Esophagus squamous epithelium (tissue), 5 donors: ENCODE measurements around the gene FCRL6. TPM values are rescaled to one million over a fixed set of nuclear protein-coding genes. Genes with fewer than 3 reads are reported as not detected.

Experiments used
- DNase-seq: peaks from one replicate; lab custom pipeline; 2025; lab: John Stamatoyannopoulos, UW
- H3K27ac ChIP-seq, 4 donors: fragments of 200-600 bp; sonication (generic); one replicate each; pipeline ENCODE4 v1.5.1; 2016 to 2019; ENCODE audit warnings: mild to moderate bottlenecking in 1 of 4
- H3K27me3 ChIP-seq, 4 donors: fragments of 200-600 bp; sonication (generic); 1 replicate in 3 of 4; 2 replicates in 1 of 4; pipeline versions ENCODE4 v1.5.1 to v1.6.0; 2017 to 2021; ENCODE audit warnings: antibody characterized with exemption in 1 of 4
- H3K36me3 ChIP-seq, 3 donors: fragments of 200-600 bp; sonication (generic); one replicate each; pipeline ENCODE4 v1.5.1; 2016 to 2019
- H3K4me1 ChIP-seq, 3 donors: fragments of 200-600 bp; sonication (generic); one replicate each; pipeline ENCODE4 v1.5.1; 2017 to 2019
- H3K4me3 ChIP-seq, 4 donors: fragments of 200-600 bp; sonication (generic); 1 replicate in 3 of 4; 2 replicates in 1 of 4; pipeline ENCODE4 v1.5.1; 2016 to 2019; ENCODE audit warnings: mild to moderate bottlenecking in 2 of 4, moderate library complexity in 1 of 4
- H3K9me3 ChIP-seq, 3 donors: fragments of 200-600 bp; sonication (generic); one replicate each; pipeline ENCODE4 v1.5.1; 2016 to 2019
- POLR2A ChIP-seq, 4 donors: fragments of 450-650 bp; IDR thresholded peaks; one replicate each; pipeline ENCODE4 v1.6.1; 2017; ENCODE audit warnings: antibody characterized with exemption in 4 of 4, mild to moderate bottlenecking in 4 of 4, moderate library complexity in 3 of 4
- WGBS, 2 donors: methylation state at CpG; one replicate each; pipeline ENCODE4 v1.1.5; 2018; 5-methylcytosine and 5-hydroxymethylcytosine counted together
- intact Hi-C: fragments of 100-400 bp; cut with DNase I; formaldehyde crosslinking; loops from one replicate; pipeline ENCODE4 v1.15.0; 2022
- total RNA-seq, 4 donors: library from RNA; depleted of rRNA; stranded (reverse); fragments of >200 nt; gene quantifications; one replicate each; pipeline ENCODE4 v1.1.0, GENCODE V29; 2016
- TF ChIP-seq, protein P1 (sequence below), 6 experiments: fragments of 450-650 bp in 4 of 6; fragments of 200-600 bp in 2 of 6; sonication (generic) in 2 of 6; IDR thresholded peaks; one replicate each; pipeline ENCODE4 v1.5.1; 2016 to 2019; ENCODE audit warnings: antibody characterized with exemption in 6 of 6, mild to moderate bottlenecking in 4 of 6, moderate library complexity in 4 of 6
- donor health status: DM: yes; HTN: yes; CAD: no.

The FCRL6 gene
- total RNA-seq, 4 donors from 2014 or later = 0.76 TPM; not detected in 3

DNA sequence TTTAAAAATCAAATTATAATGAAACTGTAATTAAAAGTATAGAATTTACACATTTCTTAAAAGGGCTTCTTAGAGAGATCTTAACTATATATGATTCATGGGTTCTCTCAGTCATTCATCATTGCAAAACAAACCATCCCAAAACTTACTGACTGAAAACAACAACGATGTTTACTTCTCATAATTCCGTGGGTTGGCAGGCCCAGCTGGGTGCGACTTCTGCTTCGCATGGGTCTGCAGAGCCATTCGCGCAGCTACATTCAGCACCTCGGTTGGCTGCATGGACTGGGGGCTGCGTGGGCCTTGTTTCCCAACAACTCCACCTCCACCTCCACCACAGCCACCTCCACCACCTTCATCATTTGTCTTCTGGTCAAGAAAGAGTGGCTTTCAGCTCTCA is 28.6 kb downstream of the FCRL6 start:
- Histone ChIP-seq H3K4me1 (peaks cover 0 to 33% (median 0%) of the 10 kb centered on the region in 3 donors), H3K4me3 (no peak overlapping the region), H3K27ac (no peak overlapping the region), H3K9me3 (no peaks in the 10 kb centered on the region), H3K27me3 (no peaks in the 10 kb centered on the region), H3K36me3 (peaks cover 0 to 5% (median 0%) of the 10 kb centered on the region in 3 donors)
- no peak for DNase-seq
- intact Hi-C loops = no loop called here
- TF ChIP-seq, protein P1, sequence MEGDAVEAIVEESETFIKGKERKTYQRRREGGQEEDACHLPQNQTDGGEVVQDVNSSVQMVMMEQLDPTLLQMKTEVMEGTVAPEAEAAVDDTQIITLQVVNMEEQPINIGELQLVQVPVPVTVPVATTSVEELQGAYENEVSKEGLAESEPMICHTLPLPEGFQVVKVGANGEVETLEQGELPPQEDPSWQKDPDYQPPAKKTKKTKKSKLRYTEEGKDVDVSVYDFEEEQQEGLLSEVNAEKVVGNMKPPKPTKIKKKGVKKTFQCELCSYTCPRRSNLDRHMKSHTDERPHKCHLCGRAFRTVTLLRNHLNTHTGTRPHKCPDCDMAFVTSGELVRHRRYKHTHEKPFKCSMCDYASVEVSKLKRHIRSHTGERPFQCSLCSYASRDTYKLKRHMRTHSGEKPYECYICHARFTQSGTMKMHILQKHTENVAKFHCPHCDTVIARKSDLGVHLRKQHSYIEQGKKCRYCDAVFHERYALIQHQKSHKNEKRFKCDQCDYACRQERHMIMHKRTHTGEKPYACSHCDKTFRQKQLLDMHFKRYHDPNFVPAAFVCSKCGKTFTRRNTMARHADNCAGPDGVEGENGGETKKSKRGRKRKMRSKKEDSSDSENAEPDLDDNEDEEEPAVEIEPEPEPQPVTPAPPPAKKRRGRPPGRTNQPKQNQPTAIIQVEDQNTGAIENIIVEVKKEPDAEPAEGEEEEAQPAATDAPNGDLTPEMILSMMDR (IDR thresholded peaks at IDR 0.05) = no peak
- no peak for TF ChIP-seq POLR2A (IDR thresholded peaks at IDR 0.05)
- WGBS, 2 donors = 82 to 87% methylated on average over 8 of the region's 8 CpGs

DNA sequence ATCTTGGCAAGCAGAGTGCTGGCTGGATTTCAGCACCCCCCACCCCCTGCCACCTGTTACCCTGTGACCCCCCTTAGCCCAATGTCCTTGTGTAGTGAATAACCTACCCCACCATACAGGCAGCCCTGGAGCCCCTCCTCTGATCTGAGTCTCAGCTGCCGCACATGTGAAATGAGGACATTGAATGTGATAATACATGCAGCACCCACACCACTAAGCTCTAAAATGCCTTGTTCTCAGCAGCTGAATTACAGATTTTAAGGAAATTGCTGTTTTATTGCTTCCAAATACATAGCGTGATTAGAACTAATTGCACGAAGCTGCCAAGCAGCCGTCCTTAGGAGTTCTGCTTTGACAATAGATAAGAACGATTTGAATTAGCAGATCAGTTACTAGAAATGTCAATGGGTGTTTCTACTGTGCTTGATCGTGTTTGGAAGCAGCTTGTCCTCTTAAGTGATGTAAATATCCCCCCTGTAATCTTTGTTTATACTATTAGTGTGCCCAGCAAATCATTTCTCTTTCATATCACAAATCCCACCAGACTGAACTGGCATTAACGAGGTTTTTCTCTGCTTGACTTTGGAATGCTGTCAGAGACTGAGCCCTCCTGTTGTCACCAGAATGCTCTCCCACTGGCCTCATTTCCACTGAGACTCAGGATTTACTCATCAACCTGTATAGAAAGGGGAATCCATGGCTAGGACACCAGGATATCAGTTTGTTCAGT is 29.4 kb downstream of the FCRL6 start:
- Histone ChIP-seq H3K4me3 (no peak overlapping the region), H3K36me3 (peaks cover 0 to 11% (median 0%) of the 10 kb centered on the region in 3 donors), H3K27me3 (no peaks in the 10 kb centered on the region), H3K9me3 (no peaks in the 10 kb centered on the region), H3K27ac (no peak overlapping the region), H3K4me1 (peaks cover 0 to 29% (median 0%) of the 10 kb centered on the region in 3 donors)
- WGBS, 2 donors = 54 to 69% methylated on average over 6 of the region's 7 CpGs
- no peak for TF ChIP-seq POLR2A (IDR thresholded peaks at IDR 0.05)
- TF ChIP-seq, protein P1 (IDR thresholded peaks at IDR 0.05) = no peak
- intact Hi-C loops = no loop called here
- DNase-seq = no peak

DNA sequence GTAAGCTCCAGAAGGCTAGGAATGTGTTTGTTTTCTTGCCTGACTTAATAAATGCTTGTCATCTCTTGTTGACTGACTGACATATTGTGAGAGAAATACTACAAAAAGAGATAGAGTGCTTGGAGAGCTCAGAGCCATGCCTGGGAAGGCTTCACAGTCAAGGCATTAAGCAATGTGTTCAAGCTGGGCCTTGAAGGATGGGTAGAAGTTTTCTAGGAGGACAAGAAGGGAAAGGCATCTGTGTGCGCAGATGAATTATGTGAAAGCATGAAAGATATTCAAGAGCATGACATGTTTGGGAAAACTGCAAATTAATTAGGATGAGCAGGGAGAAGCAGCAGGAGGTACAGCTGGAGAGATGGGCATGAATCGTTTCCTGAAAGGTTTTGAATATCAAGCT is 30.1 kb downstream of the FCRL6 start:
- TF ChIP-seq POLR2A (IDR thresholded peaks at IDR 0.05) = no peak
- TF ChIP-seq, protein P1 (IDR thresholded peaks at IDR 0.05) = no peak
- peaks cover 0 to 16% (median 0%) of the 10 kb centered on the region in 3 donors for H3K36me3 ChIP-seq
- 93 to 97% methylated on average over 2 of the region's 2 CpGs for WGBS, 2 donors
- peaks cover 0 to 21% (median 0%) of the 10 kb centered on the region in 3 donors for H3K4me1 ChIP-seq
- DNase-seq = no peak
- H3K27ac ChIP-seq = no peak overlapping the region
- H3K9me3 ChIP-seq = no peaks in the 10 kb centered on the region
- intact Hi-C loops = no loop called here
- no peaks in the 10 kb centered on the region for H3K27me3 ChIP-seq
- no peak overlapping the region for H3K4me3 ChIP-seq

DNA sequence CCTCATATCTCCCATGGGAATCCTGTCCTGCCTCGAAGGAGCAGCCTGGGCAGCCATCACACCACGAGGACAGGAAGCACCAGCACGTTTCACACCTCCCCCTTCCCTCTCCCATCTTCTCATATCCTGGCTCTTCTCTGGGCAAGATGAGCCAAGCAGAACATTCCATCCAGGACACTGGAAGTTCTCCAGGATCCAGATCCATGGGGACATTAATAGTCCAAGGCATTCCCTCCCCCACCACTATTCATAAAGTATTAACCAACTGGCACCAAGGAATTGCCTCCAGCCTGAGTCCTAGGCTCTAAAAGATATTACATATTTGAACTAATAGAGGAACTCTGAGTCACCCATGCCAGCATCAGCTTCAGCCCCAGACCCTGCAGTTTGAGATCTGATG is 33.2 kb downstream of the FCRL6 start:
- 59 to 60% methylated on average over 1 to 3 of the region's 3 CpGs for WGBS, 2 donors
- no peaks in the 10 kb centered on the region for H3K27me3 ChIP-seq
- no peak for TF ChIP-seq POLR2A (IDR thresholded peaks at IDR 0.05)
- TF ChIP-seq, protein P1 (IDR thresholded peaks at IDR 0.05) = no peak
- peaks cover 0 to 2% (median 0%) of the 10 kb centered on the region in 3 donors for H3K4me1 ChIP-seq
- H3K27ac ChIP-seq = no peak overlapping the region
- no peaks in the 10 kb centered on the region for H3K9me3 ChIP-seq
- no peak overlapping the region for H3K4me3 ChIP-seq
- DNase-seq = no peak
- peaks cover 0 to 36% (median 0%) of the 10 kb centered on the region in 3 donors for H3K36me3 ChIP-seq
- intact Hi-C loops = no loop called here

DNA sequence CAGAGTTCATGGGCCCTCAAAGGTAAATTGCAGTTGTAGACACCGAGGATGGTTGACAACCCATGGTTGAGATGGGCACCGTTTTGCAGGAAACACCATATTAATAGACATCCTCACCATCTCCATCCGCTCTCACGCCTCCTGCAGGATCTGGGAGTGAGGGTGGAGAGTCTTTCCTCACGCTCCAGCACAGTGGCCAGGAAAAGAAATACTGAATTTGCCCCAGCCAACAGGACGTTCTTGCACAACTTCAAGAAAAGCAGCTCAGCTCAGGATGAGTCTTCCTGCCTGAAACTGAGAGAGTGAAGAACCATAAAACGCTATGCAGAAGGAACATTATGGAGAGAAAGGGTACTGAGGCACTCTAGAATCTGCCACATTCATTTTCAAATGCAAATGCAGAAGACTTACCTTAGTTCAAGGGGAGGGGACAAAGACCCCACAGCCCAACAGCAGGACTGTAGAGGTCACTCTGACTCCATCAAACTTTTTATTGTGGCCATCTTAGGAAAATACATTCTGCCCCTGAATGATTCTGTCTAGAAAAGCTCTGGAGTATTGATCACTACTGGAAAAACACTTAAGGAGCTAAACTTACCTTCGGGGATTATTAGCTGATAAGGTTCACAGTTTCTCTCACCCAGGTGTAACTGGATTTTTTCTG is 33.8 kb downstream of the FCRL6 start:
- H3K27me3 ChIP-seq = no peaks in the 10 kb centered on the region
- peaks cover 0 to 42% (median 0%) of the 10 kb centered on the region in 3 donors for H3K36me3 ChIP-seq
- DNase-seq = no peak
- H3K4me1 ChIP-seq = peaks cover 0 to under 1% (median 0%) of the 10 kb centered on the region in 3 donors
- H3K4me3 ChIP-seq = no peak overlapping the region
- no peak overlapping the region for H3K27ac ChIP-seq
- TF ChIP-seq, protein P1 (IDR thresholded peaks at IDR 0.05) = no peak
- no peak for TF ChIP-seq POLR2A (IDR thresholded peaks at IDR 0.05)
- no peaks in the 10 kb centered on the region for H3K9me3 ChIP-seq
- WGBS, 2 donors = 80 to 88% methylated on average over 7 to 8 of the region's 8 CpGs
- intact Hi-C loops = no loop called here
